CD4-positive, alpha-beta T cell treated with Interleukin-6 at 100 ng/mL for 8 hours (primary cell): ENCODE data around the gene IGF1R.

Experiments
- DNase-seq: peaks from one replicate; pipeline ENCODE4 v3.0.0-alpha.2; 2020; ENCODE audit warnings: mixed read lengths, low spot score

IGF1R gene

DNA sequence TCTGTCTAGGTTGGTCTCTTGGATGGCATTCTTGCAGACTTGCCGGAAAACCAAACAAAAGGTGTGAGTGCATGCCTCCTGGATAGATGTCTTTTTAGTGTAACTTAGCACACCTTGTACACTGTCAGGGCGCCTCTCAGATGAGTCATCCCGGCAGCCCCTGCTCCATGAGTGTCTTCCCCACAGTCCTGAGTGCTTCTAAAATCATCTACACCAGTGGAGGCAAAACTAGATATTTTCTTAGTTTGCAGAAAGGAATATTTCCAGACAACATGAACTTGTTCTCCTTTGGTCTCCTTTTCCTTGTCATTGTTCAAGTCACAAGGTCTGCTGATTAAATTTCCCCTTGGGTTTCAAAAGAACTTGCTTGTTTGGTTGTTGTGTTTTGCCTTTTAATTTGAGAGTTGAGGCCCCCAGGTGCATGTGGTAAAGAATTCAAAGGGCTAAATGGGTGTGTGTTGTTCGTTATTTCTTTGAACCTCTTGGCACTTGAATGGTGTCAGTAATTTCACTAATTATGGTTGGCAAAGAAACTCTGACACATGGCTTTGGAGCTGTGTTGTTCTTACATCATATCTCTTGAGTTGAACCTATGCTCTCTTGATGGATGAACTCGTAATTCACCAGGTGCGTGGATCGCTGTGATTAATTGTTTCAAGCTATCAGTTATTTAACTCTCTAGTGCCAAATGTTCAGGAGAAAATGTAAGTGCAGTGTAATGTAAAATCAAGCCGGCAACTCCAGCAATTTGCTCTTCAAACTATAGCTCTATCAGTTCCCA, 98.2 kb downstream of the IGF1R start:
- no peak for DNase-seq

DNA sequence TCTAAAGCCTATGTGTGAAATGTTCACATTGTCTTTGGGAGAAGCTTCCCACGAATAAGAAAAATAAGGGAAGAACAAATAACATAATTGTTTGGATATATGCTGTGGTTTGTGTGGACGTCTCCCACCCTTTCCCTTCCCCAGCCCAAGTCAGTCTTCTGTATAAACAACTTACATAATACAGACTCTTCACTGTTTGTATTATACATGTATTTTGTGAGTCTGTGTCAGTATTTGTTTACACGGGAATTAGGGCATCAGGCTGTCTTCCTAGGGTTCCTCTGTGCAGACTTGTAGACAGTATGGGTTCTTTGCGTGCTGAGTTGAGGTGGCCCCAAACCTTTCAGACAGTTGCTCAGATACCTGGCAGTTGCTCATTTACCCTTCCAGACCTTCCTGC, 103.4 kb downstream of the IGF1R start:
- DNase-seq, result no peak

- DNase-seq, result no peak
Measured at GRCh38 chr15:98753726-98754656, 105.7 kb downstream of the IGF1R start.

DNA sequence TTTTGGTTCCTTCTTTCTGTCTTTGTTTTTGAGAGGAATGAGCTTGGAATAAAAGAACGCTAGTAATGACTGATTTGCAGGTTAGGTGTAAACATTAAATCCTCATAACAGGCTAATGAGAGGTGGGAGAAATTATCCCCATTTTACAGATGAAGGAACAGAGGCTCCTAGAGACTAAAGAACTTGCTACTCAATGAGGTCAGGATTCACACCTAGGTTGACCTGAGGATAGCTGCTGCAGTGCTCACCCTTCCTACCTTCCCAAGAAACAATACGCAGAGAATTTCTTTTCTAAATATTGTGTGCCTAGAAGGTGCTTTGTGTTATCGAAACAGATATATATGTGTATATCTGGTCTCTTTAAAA, 106.3 kb downstream of the IGF1R start:
- no peak for DNase-seq

GRCh38 chr15:98755138-98755537, 106.8 kb downstream of the IGF1R start:
- DNase-seq, result no peak

DNA sequence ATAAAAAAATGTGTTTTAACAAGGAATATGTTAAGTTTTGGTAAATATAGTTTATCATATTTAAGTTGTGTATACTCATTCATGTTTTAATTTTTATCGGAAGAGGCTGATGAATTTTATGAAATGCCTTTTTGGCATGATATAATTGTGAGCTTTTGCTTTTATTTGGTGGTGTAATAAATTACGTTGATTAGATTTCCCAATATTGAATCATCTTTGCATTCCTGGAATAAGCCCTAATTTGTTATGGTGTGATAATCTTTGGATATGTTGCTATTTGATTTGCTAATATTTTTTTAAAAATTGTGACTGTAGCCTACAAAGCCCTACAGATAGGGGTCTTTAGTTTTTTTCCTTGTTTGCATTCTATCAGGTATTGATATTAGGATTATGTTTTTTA, 107.4 kb downstream of the IGF1R start:
- no peak for DNase-seq

DNA sequence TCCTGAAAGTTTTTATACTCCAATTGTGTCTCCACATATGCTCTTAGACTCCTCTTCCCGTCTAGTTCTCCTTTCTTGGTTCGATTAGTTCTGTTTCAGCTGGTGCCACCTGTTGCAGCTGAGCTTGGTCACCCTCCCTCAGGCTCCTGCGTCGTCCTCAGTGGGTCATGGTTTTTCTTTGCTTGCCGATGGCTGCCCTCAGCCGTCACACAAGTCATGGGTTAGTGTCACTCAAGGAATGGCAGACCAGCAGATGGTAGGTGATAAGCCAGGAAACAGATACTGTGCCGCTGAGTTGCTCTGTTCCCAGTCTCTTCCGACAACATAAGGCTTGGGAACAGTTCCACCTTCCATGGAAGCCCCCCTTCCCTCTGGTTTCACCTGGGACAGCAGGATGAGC, 109.9 kb downstream of the IGF1R start:
- DNase-seq, result no peak

DNA sequence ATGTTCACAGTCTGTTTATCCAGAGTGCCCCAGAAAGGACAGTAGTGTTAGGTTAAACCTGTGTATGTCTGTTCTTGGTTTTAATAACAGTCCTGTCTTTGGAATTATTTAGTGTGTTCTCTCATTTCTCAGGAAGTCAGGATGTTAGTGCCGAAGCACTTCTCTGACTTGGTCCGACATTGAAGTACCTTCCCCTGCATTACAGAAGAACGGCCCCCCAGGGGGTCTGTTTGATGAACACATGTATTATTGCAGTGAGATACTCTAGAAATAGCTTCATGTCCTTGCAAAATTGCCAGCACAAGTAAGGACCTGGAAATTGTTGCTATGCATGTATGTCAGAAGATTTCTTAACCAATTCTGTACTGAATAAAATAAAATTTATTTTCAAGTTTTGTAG, 110.9 kb downstream of the IGF1R start:
- no peak for DNase-seq

DNA sequence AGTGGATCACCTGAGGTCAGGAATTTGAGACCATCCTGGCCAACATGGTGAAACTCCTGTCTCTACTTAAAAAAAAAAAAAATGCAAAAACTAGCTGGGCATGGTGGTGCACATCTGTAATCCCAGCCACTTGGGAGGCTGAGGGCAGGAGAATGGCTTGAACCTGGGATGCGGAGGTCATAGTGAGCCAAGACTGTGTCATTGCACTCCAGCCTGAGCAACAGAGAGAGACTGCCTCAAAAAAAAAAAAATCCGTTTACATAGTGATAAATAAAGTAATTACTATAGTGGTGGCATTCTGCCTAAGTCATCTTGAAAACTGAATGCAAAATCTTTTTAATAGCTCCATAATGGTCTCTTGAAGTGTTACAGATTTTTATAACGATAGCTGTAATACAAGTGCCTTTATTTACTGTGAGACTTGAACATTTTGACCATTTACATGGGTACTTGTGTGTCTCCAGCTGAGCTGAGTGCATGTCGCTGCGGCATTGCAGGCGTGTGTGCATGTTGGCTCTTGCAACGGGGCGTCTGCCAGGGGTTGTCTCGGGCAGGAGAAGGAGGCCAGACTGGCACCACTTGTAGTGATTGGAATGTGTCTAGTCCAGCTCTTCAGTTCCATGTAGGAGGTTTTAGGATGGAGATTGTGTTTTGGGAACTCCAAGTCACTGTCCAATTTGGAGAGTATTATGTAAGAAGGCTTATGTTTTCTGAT, 111.9 kb downstream of the IGF1R start:
- no peak for DNase-seq

DNA sequence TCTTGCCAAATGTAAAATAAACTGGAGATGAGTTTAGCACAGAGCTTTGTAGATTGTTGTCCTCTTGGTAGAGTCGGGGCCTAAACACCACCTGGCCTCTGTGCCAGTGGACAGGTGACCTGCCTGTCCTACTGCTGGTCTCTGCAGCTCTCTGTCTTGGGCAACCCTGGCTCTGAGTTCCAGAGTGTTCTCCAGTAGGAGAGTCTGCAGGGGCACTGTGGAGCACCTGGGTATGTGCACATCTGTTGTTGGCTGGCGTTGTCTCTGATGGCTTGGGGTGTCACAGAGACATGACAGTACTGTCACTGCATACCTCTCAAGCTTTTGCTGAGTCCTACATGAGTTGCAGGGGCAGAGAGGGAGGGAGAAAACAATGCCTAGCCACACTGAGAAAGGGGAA, 112.6 kb downstream of the IGF1R start:
- DNase-seq, result no peak

DNA sequence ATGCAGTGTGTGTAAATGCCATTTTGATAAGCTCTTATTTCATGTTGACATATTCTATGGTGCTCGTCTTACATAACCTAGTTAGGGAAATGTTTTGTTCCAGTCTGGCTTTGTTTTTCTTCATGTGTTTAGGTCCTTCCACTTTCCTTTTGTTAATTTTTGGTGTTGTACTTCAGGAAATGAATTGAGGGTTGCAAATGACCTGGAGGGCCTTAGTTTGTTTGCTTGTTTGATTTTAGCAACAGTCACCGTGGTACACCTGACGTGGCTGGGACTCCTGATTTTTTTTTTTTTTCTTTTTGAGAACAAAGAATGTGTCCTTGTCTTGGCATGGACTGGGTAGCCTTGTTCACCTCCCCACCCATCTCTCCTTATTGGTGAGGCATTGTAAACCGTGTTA, 114.8 kb downstream of the IGF1R start:
- no peak for DNase-seq

DNA sequence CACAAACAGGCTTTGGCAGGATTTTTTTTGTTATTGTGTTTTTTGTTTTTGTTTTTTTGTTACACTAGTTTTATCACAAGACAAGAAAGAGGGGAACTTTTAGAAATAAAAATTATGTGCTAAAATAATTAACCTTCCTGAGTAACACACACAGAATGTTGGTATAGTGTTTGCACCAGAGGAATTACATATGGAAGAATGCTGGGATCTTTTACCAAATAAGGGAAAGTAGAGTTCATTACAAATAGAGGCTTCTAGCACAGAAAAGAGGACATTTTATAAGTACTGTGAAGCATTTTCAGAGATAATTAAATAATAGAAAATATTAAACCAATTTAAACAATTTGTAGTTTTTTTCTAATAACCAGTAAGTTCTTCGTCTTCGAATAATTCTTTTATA, 116.0 kb downstream of the IGF1R start:
- no peak for DNase-seq

- no peak for DNase-seq
Measured at GRCh38 chr15:98765610-98766009, 117.3 kb downstream of the IGF1R start.

- no peak for DNase-seq
Measured at GRCh38 chr15:98767692-98768091, 119.4 kb downstream of the IGF1R start.

- no peak for DNase-seq
Measured at GRCh38 chr15:98769867-98770266, 121.5 kb downstream of the IGF1R start.

- no peak for DNase-seq
Measured at GRCh38 chr15:98770984-98771383, 122.6 kb downstream of the IGF1R start.

DNA sequence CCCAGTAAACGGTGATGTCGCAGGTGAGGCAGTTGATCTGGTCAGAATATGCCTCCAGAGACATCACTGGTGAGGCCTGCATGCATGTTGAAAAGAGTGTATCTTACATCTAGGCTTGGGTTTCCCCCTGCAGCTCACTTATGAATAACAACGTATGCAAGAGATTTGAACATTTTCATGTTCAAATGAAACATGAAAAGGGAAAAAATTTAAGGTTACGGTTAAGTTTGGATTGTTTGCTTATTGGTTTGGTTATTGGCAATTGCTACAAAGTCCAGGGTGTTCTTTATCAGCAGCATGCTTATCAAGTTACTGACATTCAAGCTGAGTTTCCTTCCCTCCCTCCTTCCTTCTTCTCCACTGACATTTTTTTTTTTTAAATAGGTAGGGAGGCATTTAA, 123.2 kb downstream of the IGF1R start:
- no peak for DNase-seq

DNA sequence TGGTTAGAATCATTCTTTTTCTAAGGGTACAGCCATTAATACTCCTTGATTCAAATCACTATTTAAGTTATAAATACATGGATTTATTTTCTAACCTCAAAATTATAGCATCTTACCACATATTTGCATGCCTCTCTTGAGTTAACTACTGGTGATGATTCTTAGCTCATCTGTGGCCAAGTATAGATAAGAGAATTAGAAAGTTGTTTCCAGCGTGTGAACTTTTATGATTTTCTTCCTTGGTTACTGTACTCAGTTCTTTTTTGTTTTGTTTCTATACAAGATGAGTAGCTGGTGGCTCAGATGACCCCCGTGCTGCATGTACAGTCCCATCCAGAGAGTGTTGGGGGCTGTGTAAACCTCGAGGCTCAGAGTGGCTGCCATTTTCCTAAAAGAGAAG, 124.6 kb downstream of the IGF1R start:
- no peak for DNase-seq

GRCh38 chr15:98773616-98774015, 125.3 kb downstream of the IGF1R start:
- DNase-seq, result no peak

- DNase-seq, result no peak
Measured at GRCh38 chr15:98774756-98775497, 126.6 kb downstream of the IGF1R start.

GRCh38 chr15:98775498-98776230, 127.3 kb downstream of the IGF1R start:
- no peak for DNase-seq
